RWPE2 (cell line): Measurements from ENCODE around the gene NUMB.

Experiments
- ATAC-seq: fragments of 200-7000 bp; cut with Tn5 transposase; 3 replicates; pipeline ENCODE4 v1.9.1; 2021; ENCODE audit warnings: low read depth
- DNase-seq: peaks from one replicate; pipeline ENCODE4 v3.0.0-alpha.2; 2020; ENCODE audit warnings: low spot score
- H3K27ac ChIP-seq: fragments of 450-650 bp; 2 replicates; pipeline ENCODE4 v1.5.1; 2017; ENCODE audit warnings: mild to moderate bottlenecking; ENCODE audit not compliant: poor library complexity, severe bottlenecking
- H3K27me3 ChIP-seq: fragments of 250-450 bp; sonication (Bioruptor Pico); 2 replicates; pipeline ENCODE4 v1.5.1; 2021; ENCODE audit warnings: mild to moderate bottlenecking, moderate library complexity; ENCODE audit not compliant: insufficient read depth, poor library complexity, severe bottlenecking
- H3K36me3 ChIP-seq: fragments of 250-450 bp; sonication (Bioruptor Pico); 2 replicates; pipeline ENCODE4 v1.5.1; 2020; ENCODE audit warnings: low read depth, mild to moderate bottlenecking, moderate library complexity
- H3K4me1 ChIP-seq: fragments of 250-450 bp; sonication (Bioruptor Pico); 2 replicates; pipeline ENCODE4 v1.5.1; 2021; ENCODE audit warnings: mild to moderate bottlenecking, moderate library complexity; ENCODE audit not compliant: insufficient read depth, poor library complexity, severe bottlenecking
- H3K4me3 ChIP-seq: fragments of 250-450 bp; sonication (Bioruptor Pico); 2 replicates; pipeline ENCODE4 v1.5.1; 2021; ENCODE audit warnings: mild to moderate bottlenecking, moderate library complexity; ENCODE audit not compliant: severe bottlenecking
- H3K9me3 ChIP-seq: fragments of 250-450 bp; sonication (Bioruptor Pico); 2 replicates; pipeline ENCODE4 v1.5.1; 2021; ENCODE audit warnings: mild to moderate bottlenecking, moderate library complexity; ENCODE audit not compliant: severe bottlenecking
- CTCF ChIP-seq: fragments of 450-650 bp; IDR thresholded peaks from one replicate; pipeline ENCODE4 v1.5.1; 2017; ENCODE audit warnings: mild to moderate bottlenecking, moderate library complexity; ENCODE audit not compliant: poor library complexity, severe bottlenecking

NUMB gene

GRCh38 chr14:73465823-73466532, 7.6 kb upstream of the NUMB start:
- H3K36me3 ChIP-seq = no peaks in the 10 kb centered on the region
- ATAC-seq (no peak), DNase-seq (no peak)
- H3K4me3 ChIP-seq = no peak overlapping the region
- H3K27me3 ChIP-seq = no peaks in the 10 kb centered on the region
- no peak overlapping the region for H3K27ac ChIP-seq
- no peaks in the 10 kb centered on the region for H3K9me3 ChIP-seq
- H3K4me1 ChIP-seq = peaks cover 14% of the 10 kb centered on the region
- no peak for TF ChIP-seq CTCF

GRCh38 chr14:73463411-73463810, 5.1 kb upstream of the NUMB start:
- no peak overlapping the region for H3K4me3 ChIP-seq

GRCh38 chr14:73462815-73463214, 4.5 kb upstream of the NUMB start:
- peaks cover 24% of the 10 kb centered on the region for H3K4me1 ChIP-seq
- ATAC-seq = no peak
- no peak overlapping the region for H3K4me3 ChIP-seq
- no peaks in the 10 kb centered on the region for H3K27me3 ChIP-seq
- no peak for DNase-seq
- H3K9me3 ChIP-seq = no peaks in the 10 kb centered on the region
- no peaks in the 10 kb centered on the region for H3K36me3 ChIP-seq
- no peak for TF ChIP-seq CTCF
- H3K27ac ChIP-seq = no peak overlapping the region

More at GRCh38 chr14:73463411-73463810, 5.1 kb upstream of the NUMB start:
- DNase-seq (no peak), ATAC-seq (peak; percentile 47)
- Histone ChIP-seq H3K9me3 (no peaks in the 10 kb centered on the region), H3K36me3 (no peaks in the 10 kb centered on the region), H3K27ac (no peak overlapping the region), H3K4me1 (peaks cover 24% of the 10 kb centered on the region), H3K27me3 (no peaks in the 10 kb centered on the region)
- TF ChIP-seq CTCF = no peak

- ATAC-seq = no peak
Measured at GRCh38 chr14:73462048-73462715, 3.8 kb upstream of the NUMB start.

More at GRCh38 chr14:73462048-73462715, 3.8 kb upstream of the NUMB start:
- Histone ChIP-seq H3K27me3 (no peaks in the 10 kb centered on the region), H3K4me3 (no peak overlapping the region), H3K27ac (no peak overlapping the region), H3K36me3 (no peaks in the 10 kb centered on the region), H3K9me3 (no peaks in the 10 kb centered on the region), H3K4me1 (peaks cover 24% of the 10 kb centered on the region)
- DNase-seq = no peak
- TF ChIP-seq CTCF = no peak
